Mucosa of rectum (tissue), 2 donors: ENCODE results near the gene MAP7D2.
A peak's percentile ranks its signal among the peaks of the same experiment; 100 is the strongest.

Source experiments
- H3K27ac ChIP-seq, 2 donors: one replicate each; pipeline ENCODE4 v1.7.0; 2013; ENCODE audit warnings: inconsistent platforms in 2 of 2, low read depth in 2 of 2, low read length in 2 of 2
- H3K27me3 ChIP-seq, 2 donors: one replicate each; pipeline ENCODE4 v1.7.0; 2013; ENCODE audit warnings: low read length in 2 of 2; ENCODE audit not compliant: control insufficient read depth in 2 of 2, insufficient read depth in 2 of 2
- H3K36me3 ChIP-seq, 2 donors: one replicate each; pipeline ENCODE4 v1.7.0; 2013; ENCODE audit warnings: low read length in 2 of 2; ENCODE audit not compliant: control insufficient read depth in 2 of 2, insufficient read depth in 2 of 2
- H3K4me1 ChIP-seq, 2 donors: one replicate each; pipeline ENCODE4 v1.7.0; 2013; ENCODE audit warnings: low read length in 2 of 2, mild to moderate bottlenecking in 1 of 2; ENCODE audit not compliant: control insufficient read depth in 2 of 2, insufficient read depth in 2 of 2
- H3K4me3 ChIP-seq, 2 donors: one replicate each; pipeline ENCODE4 v1.7.0; 2013; ENCODE audit warnings: low read length in 2 of 2
- H3K9ac ChIP-seq, 2 donors: one replicate each; pipeline ENCODE4 v1.7.0; 2013; ENCODE audit warnings: low read length in 2 of 2, low read depth in 1 of 2, mild to moderate bottlenecking in 1 of 2
- H3K9me3 ChIP-seq, 2 donors: one replicate each; pipeline ENCODE4 v1.7.0; 2013; ENCODE audit warnings: low read length in 2 of 2; ENCODE audit not compliant: control insufficient read depth in 2 of 2
- donor health status: healthy.
- donor health status: Normal muscosa, but diverticular disease.

Gene MAP7D2

GRCh38 chrX:19990556-19991349 lies 126.0 kb downstream of the MAP7D2 start, which contains the start of gene BCLAF3:
Gene BCLAF3, minus strand, starts transcription at chrX:19991061. Its CDS starts 20,797 bp downstream, at chrX:19970264.
- peaks cover 0 to 6% of the 10 kb centered on the region in 2 donors for H3K4me1 ChIP-seq
- H3K27me3 ChIP-seq, result no peaks in the 10 kb centered on the region
- no peaks in the 10 kb centered on the region for H3K36me3 ChIP-seq
- H3K4me3 ChIP-seq, result peak within 1 kb of the TSS; percentile 63 to 79
- peak within 1 kb of the TSS; percentile 72 to 81 for H3K9ac ChIP-seq
- H3K9me3 ChIP-seq, result no peaks in the 10 kb centered on the region
- H3K27ac ChIP-seq, result peak within 1 kb of the TSS; percentile 74 to 78

GRCh38 chrX:19990151-19990555 lies 126.6 kb downstream of the MAP7D2 start:
- H3K27ac ChIP-seq, result peak overlapping the region; percentile 74 to 78
- H3K4me3 ChIP-seq, result peak overlapping the region; percentile 53 to 79
- peak overlapping the region; percentile 72 to 81 for H3K9ac ChIP-seq
- peaks cover 0 to 6% of the 10 kb centered on the region in 2 donors for H3K4me1 ChIP-seq
- H3K27me3 ChIP-seq, result no peaks in the 10 kb centered on the region
- no peaks in the 10 kb centered on the region for H3K36me3 ChIP-seq
- no peaks in the 10 kb centered on the region for H3K9me3 ChIP-seq

- no peak overlapping the region for H3K27ac ChIP-seq
Observed at GRCh38 chrX:19987856-19988255, 128.9 kb downstream of the MAP7D2 start.

GRCh38 chrX:19986531-19986930 lies 130.2 kb downstream of the MAP7D2 start:
- Histone ChIP-seq H3K4me1 (peaks cover 0 to 9% of the 10 kb centered on the region in 2 donors), H3K4me3 (no peak overlapping the region), H3K9me3 (no peaks in the 10 kb centered on the region), H3K36me3 (no peaks in the 10 kb centered on the region), H3K9ac (no peak overlapping the region), H3K27ac (no peak overlapping the region), H3K27me3 (no peaks in the 10 kb centered on the region)

More at GRCh38 chrX:19987856-19988255, 128.9 kb downstream of the MAP7D2 start:
- Histone ChIP-seq H3K4me1 (peaks cover 0 to 6% of the 10 kb centered on the region in 2 donors), H3K36me3 (no peaks in the 10 kb centered on the region), H3K9me3 (no peaks in the 10 kb centered on the region), H3K9ac (no peak overlapping the region), H3K27me3 (no peaks in the 10 kb centered on the region), H3K4me3 (no peak overlapping the region)

- peaks cover 0 to 3% of the 10 kb centered on the region in 2 donors for H3K4me1 ChIP-seq
- H3K27ac ChIP-seq, result no peak overlapping the region
- no peak overlapping the region for H3K4me3 ChIP-seq
- no peak overlapping the region for H3K9ac ChIP-seq
- no peaks in the 10 kb centered on the region for H3K36me3 ChIP-seq
- no peaks in the 10 kb centered on the region for H3K9me3 ChIP-seq
- H3K27me3 ChIP-seq, result no peaks in the 10 kb centered on the region
Observed at GRCh38 chrX:19981947-19982346, 134.8 kb downstream of the MAP7D2 start.

- Histone ChIP-seq H3K36me3 (no peaks in the 10 kb centered on the region), H3K9me3 (no peaks in the 10 kb centered on the region), H3K4me1 (peaks cover 0 to 2% of the 10 kb centered on the region in 2 donors), H3K27ac (peak overlapping the region in 1 of 2 donors; percentile 21), H3K27me3 (no peaks in the 10 kb centered on the region), H3K4me3 (no peak overlapping the region), H3K9ac (no peak overlapping the region)
Observed at GRCh38 chrX:19975845-19976244, 140.9 kb downstream of the MAP7D2 start.

- Histone ChIP-seq H3K27ac (no peak overlapping the region), H3K4me1 (peaks cover 0 to 2% of the 10 kb centered on the region in 2 donors), H3K36me3 (peaks cover 0 to 4% of the 10 kb centered on the region in 2 donors), H3K9me3 (no peaks in the 10 kb centered on the region), H3K4me3 (no peak overlapping the region), H3K27me3 (no peaks in the 10 kb centered on the region), H3K9ac (no peak overlapping the region)
Observed at GRCh38 chrX:19972984-19973383, 143.7 kb downstream of the MAP7D2 start.

GRCh38 chrX:19968276-19968675 lies 148.4 kb downstream of the MAP7D2 start:
- H3K27me3 ChIP-seq, result no peaks in the 10 kb centered on the region
- no peaks in the 10 kb centered on the region for H3K4me1 ChIP-seq
- H3K36me3 ChIP-seq, result peaks cover 3 to 11% of the 10 kb centered on the region in 2 donors
- H3K9me3 ChIP-seq, result no peaks in the 10 kb centered on the region
- H3K27ac ChIP-seq, result no peak overlapping the region
- H3K9ac ChIP-seq, result no peak overlapping the region
- no peak overlapping the region for H3K4me3 ChIP-seq

- no peak overlapping the region for H3K4me3 ChIP-seq
- H3K4me1 ChIP-seq, result no peaks in the 10 kb centered on the region
- no peaks in the 10 kb centered on the region for H3K27me3 ChIP-seq
- H3K9me3 ChIP-seq, result no peaks in the 10 kb centered on the region
- no peak overlapping the region for H3K9ac ChIP-seq
- peaks cover 3 to 11% of the 10 kb centered on the region in 2 donors for H3K36me3 ChIP-seq
- H3K27ac ChIP-seq, result no peak overlapping the region
Observed at GRCh38 chrX:19966056-19966455, 150.7 kb downstream of the MAP7D2 start.

GRCh38 chrX:19964017-19964710 lies 152.5 kb downstream of the MAP7D2 start:
- Histone ChIP-seq H3K4me3 (no peak overlapping the region), H3K9ac (no peak overlapping the region), H3K27me3 (no peaks in the 10 kb centered on the region), H3K36me3 (peaks cover 3 to 11% of the 10 kb centered on the region in 2 donors), H3K4me1 (no peaks in the 10 kb centered on the region), H3K9me3 (no peaks in the 10 kb centered on the region), H3K27ac (no peak overlapping the region)
